PFSK-1 (cell line): ENCODE results near the gene SPATA31D3.

Experiments used
- FOXP2 ChIP-seq: optimal IDR thresholded peaks from 2 replicates; pipeline ENCODE3; 2011; ENCODE audit warnings: borderline replicate concordance, control low read depth, inconsistent platforms; ENCODE audit not compliant: insufficient read depth; ENCODE audit errors: extremely low read length, extremely low read depth
- POLR2AphosphoS5 ChIP-seq: IDR thresholded peaks from 2 replicates; pipeline ENCODE4 v1.6.1; 2012; ENCODE audit warnings: low read depth, mild to moderate bottlenecking, control low read depth, low read length, moderate library complexity
- REST ChIP-seq, 2 experiments: IDR thresholded peaks; 2 replicates each; pipeline versions ENCODE4 v1.6.1 to v1.8.0; 2011 to 2012; ENCODE audit warnings: low read depth in 2 of 2, low read length in 2 of 2, control low read depth in 1 of 2, inconsistent platforms in 1 of 2, mild to moderate bottlenecking in 1 of 2, moderate library complexity in 1 of 2; ENCODE audit not compliant: insufficient read depth in 1 of 2
- SIN3A ChIP-seq: IDR thresholded peaks from 2 replicates; pipeline ENCODE4 v1.6.1; 2012; ENCODE audit warnings: mild to moderate bottlenecking, low read length, moderate library complexity, borderline replicate concordance; ENCODE audit not compliant: insufficient read depth
- TAF1 ChIP-seq: IDR thresholded peaks from 2 replicates; pipeline ENCODE4 v1.6.1; 2012; ENCODE audit warnings: low read length, control low read depth, borderline replicate concordance; ENCODE audit not compliant: insufficient read depth

- TF ChIP-seq REST (IDR thresholded peaks at IDR 0.05; ENCODE audit: insufficient read depth in 1 of 2, low read depth in 2 of 2, low read length in 2 of 2), result no peak
- TF ChIP-seq SIN3A, result no peak
- TF ChIP-seq POLR2AphosphoS5, result no peak
- no peak for TF ChIP-seq TAF1
- no peak for TF ChIP-seq FOXP2
Measured at GRCh38 chr9:81989700-81990099, 46.4 kb downstream of the SPATA31D3 start.
